Natural killer cell (primary cell): Measurements from ENCODE around the gene MAST2. TPM values are rescaled to one million over a fixed set of nuclear protein-coding genes. Genes with fewer than 3 reads are reported as not detected.

Source experiments
- ATAC-seq, 3 donors: fragments of 150-1000 bp in 2 of 3; fragments of 200-7000 bp in 1 of 3; cut with Tn5 transposase; 1 replicate in 1 of 3; 2 replicates in 2 of 3; pipeline ENCODE4 v1.10.0; 2021; ENCODE audit warnings: mild to moderate bottlenecking in 2 of 3, moderate library complexity in 2 of 3
- DNase-seq, 2 donors: peaks; one replicate each; pipeline versions ENCODE4 v3.0.0 to v3.0.0-alpha.2; 2013 to 2021; ENCODE audit warnings: mixed read lengths in 1 of 2
- H3K27ac ChIP-seq: one replicate; pipeline ENCODE4 v1.5.1; 2013; ENCODE audit warnings: mild to moderate bottlenecking, low read length
- H3K27me3 ChIP-seq: one replicate; pipeline ENCODE4 v1.6.1; 2013; ENCODE audit warnings: low read length; ENCODE audit not compliant: control insufficient read depth, insufficient read depth
- H3K36me3 ChIP-seq: one replicate; pipeline ENCODE4 v1.6.1; 2013; ENCODE audit warnings: low read length; ENCODE audit not compliant: control insufficient read depth, insufficient read depth
- H3K4me1 ChIP-seq: one replicate; pipeline ENCODE4 v1.6.1; 2013; ENCODE audit warnings: low read length; ENCODE audit not compliant: control insufficient read depth, insufficient read depth
- H3K4me3 ChIP-seq: one replicate; pipeline ENCODE4 v1.5.1; 2013; ENCODE audit warnings: low read length
- H3K9me3 ChIP-seq: one replicate; pipeline ENCODE4 v1.6.1; 2013; ENCODE audit warnings: low read length; ENCODE audit not compliant: control insufficient read depth, insufficient read depth
- H3K27ac Mint-ChIP-seq, 2 donors: one replicate each; pipeline ENCODE4 v1.8.0; 2022; ENCODE audit warnings: mild to moderate bottlenecking in 2 of 2, mixed read lengths in 2 of 2, moderate library complexity in 1 of 2
- H3K27me3 Mint-ChIP-seq, 2 donors: one replicate each; pipeline ENCODE4 v1.8.0; 2022; ENCODE audit warnings: low read depth in 2 of 2, mixed read lengths in 2 of 2
- H3K36me3 Mint-ChIP-seq: one replicate; pipeline ENCODE4 v1.8.0; 2022; ENCODE audit warnings: mixed read lengths
- H3K4me1 Mint-ChIP-seq, 2 donors: one replicate each; pipeline ENCODE4 v1.8.0; 2022; ENCODE audit warnings: mixed read lengths in 2 of 2
- H3K4me3 Mint-ChIP-seq: one replicate; pipeline ENCODE4 v1.8.0; 2022; ENCODE audit warnings: mild to moderate bottlenecking, moderate library complexity, mixed read lengths
- H3K9me3 Mint-ChIP-seq, 2 donors: one replicate each; pipeline ENCODE4 v1.8.0; 2022; ENCODE audit warnings: mixed read lengths in 2 of 2
- CTCF ChIP-seq: fragments of 200-600 bp; IDR thresholded peaks from one replicate; pipeline ENCODE4 v1.8.0; 2022; ENCODE audit warnings: antibody characterized with exemption
- WGBS: methylation state at CpG from one replicate; pipeline ENCODE4 v1.1.7; 2013; ENCODE audit warnings: missing lambda C conversion rate; ENCODE audit not compliant: insufficient coverage; 5-methylcytosine and 5-hydroxymethylcytosine counted together
- intact Hi-C: fragments of 100-400 bp; cut with micrococcal nuclease; formaldehyde crosslinking; loops from one replicate; pipeline ENCODE4 v1.14.2; 2022
- total RNA-seq, 4 donors: library from RNA; stranded (reverse); fragments of 120-200 nt in 1 of 4; gene quantifications; one replicate each; pipeline versions ENCODE4 v1.2.3 to v1.2.4, GENCODE V29; 2013 to 2022

The MAST2 gene
- total RNA-seq, 3 donors from 2014 or later (not counting 1 experiment from before 2014, with no cell fraction given), result 25.3 to 28.6 (median 27.9) TPM

DNA sequence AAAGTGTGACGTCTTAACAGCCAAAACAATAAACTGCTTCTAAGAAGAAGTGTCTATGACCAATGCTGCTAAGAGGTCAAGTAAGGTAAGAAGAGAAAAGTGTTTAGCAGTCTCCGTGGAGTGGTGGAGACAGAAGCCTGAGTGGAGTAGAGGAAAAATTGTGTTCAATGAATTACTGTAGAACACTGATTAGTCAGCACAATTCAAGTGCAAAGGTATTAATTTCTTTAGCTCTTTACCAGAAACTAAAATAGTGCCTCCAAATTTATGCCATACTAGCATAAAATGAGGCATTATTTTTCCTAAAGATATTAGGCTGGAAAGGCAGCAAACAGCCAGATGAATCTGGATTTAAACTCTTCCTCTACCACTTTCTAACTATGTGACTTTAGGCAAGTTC lies 272.9 kb downstream of the MAST2 start:
- H3K9me3 ChIP-seq, result no peaks in the 10 kb centered on the region
- no peaks in the 10 kb centered on the region for H3K36me3 Mint-ChIP-seq
- TF ChIP-seq CTCF, result no peak
- no peaks in the 10 kb centered on the region for H3K4me1 ChIP-seq
- no peak for ATAC-seq
- no peaks in the 10 kb centered on the region for H3K4me1 Mint-ChIP-seq
- 100% methylated on average over 2 of the region's 2 CpGs for WGBS
- no peak overlapping the region for H3K4me3 Mint-ChIP-seq
- DNase-seq, result no peak
- H3K27me3 Mint-ChIP-seq, result no peaks in the 10 kb centered on the region
- intact Hi-C loops, result no loop called here
- H3K36me3 ChIP-seq, result no peaks in the 10 kb centered on the region
- no peak overlapping the region for H3K27ac Mint-ChIP-seq
- no peaks in the 10 kb centered on the region for H3K27me3 ChIP-seq
- no peaks in the 10 kb centered on the region for H3K9me3 Mint-ChIP-seq
- H3K27ac ChIP-seq, result no peak overlapping the region
- H3K4me3 ChIP-seq, result no peak overlapping the region

DNA sequence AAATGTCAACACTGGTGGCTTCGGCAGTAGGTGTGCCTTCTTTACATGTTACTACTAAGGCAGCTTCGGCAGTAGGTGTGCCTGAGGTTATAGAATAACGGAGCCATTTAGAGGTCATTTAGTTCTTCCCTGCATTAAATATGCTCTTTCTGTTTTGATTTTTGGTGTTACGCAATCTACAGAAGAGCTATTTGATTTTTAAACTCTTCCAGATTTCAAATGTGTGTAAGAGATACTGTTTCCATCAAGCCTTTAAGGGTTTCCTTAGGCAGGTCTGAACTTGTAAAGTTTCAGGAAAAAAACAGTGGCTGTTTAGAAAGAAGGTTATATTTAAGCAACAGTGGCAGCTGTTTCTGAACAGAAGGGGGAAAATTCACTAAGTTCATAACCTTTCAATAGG lies 274.2 kb downstream of the MAST2 start:
- no peaks in the 10 kb centered on the region for H3K9me3 Mint-ChIP-seq
- H3K4me3 Mint-ChIP-seq, result no peak overlapping the region
- DNase-seq, result no peak
- TF ChIP-seq CTCF, result no peak
- no peaks in the 10 kb centered on the region for H3K9me3 ChIP-seq
- H3K4me1 ChIP-seq, result no peaks in the 10 kb centered on the region
- no peaks in the 10 kb centered on the region for H3K36me3 Mint-ChIP-seq
- H3K27me3 ChIP-seq, result no peaks in the 10 kb centered on the region
- no peak overlapping the region for H3K27ac ChIP-seq
- intact Hi-C loops, result no loop called here
- no peak overlapping the region for H3K4me3 ChIP-seq
- 98% methylated on average over 4 of the region's 4 CpGs for WGBS
- H3K36me3 ChIP-seq, result no peaks in the 10 kb centered on the region
- no peaks in the 10 kb centered on the region for H3K27me3 Mint-ChIP-seq
- ATAC-seq, result no peak
- H3K4me1 Mint-ChIP-seq, result no peaks in the 10 kb centered on the region
- no peak overlapping the region for H3K27ac Mint-ChIP-seq

DNA sequence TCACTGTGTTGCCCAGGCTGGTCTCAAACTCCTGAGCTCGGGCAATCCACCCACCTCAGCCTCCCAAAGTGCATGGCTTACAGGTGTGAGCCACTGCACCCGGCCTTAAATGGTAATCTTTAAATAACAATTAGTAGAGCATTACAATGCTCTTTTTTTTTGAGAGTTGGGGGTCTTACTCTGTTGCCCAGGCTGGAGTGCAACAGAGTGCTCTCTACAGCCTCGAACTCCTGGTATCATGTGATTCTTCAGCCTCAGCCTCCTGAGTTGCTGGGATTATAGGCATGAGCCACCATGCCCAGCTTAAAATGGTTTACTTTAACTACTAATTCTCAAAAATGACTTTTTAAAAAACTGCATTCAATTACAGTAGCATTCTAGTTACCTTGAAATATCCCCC lies 276.8 kb downstream of the MAST2 start:
- H3K27ac Mint-ChIP-seq, result no peak overlapping the region
- no peak overlapping the region for H3K4me3 ChIP-seq
- H3K9me3 ChIP-seq, result no peaks in the 10 kb centered on the region
- no peaks in the 10 kb centered on the region for H3K36me3 Mint-ChIP-seq
- no peaks in the 10 kb centered on the region for H3K9me3 Mint-ChIP-seq
- intact Hi-C loops, result no loop called here
- WGBS, result 99% methylated on average over 3 of the region's 3 CpGs
- H3K27ac ChIP-seq, result no peak overlapping the region
- DNase-seq (no peak), ATAC-seq (no peak)
- no peaks in the 10 kb centered on the region for H3K4me1 ChIP-seq
- H3K4me3 Mint-ChIP-seq, result no peak overlapping the region
- no peaks in the 10 kb centered on the region for H3K27me3 Mint-ChIP-seq
- no peak for TF ChIP-seq CTCF
- no peaks in the 10 kb centered on the region for H3K4me1 Mint-ChIP-seq
- no peaks in the 10 kb centered on the region for H3K36me3 ChIP-seq
- no peaks in the 10 kb centered on the region for H3K27me3 ChIP-seq

GRCh38 chr1:46081206-46081605 lies 277.8 kb downstream of the MAST2 start:
- H3K36me3 ChIP-seq, result no peaks in the 10 kb centered on the region
- no peaks in the 10 kb centered on the region for H3K27me3 ChIP-seq
- Mint-ChIP-seq H3K27me3 (no peaks in the 10 kb centered on the region), H3K27ac (no peak overlapping the region), H3K4me1 (no peaks in the 10 kb centered on the region), H3K36me3 (no peaks in the 10 kb centered on the region), H3K9me3 (no peaks in the 10 kb centered on the region), H3K4me3 (no peak overlapping the region)
- no peaks in the 10 kb centered on the region for H3K9me3 ChIP-seq
- TF ChIP-seq CTCF, result no peak
- DNase-seq (no peak), ATAC-seq (no peak)
- WGBS, result 98% methylated on average over 6 of the region's 7 CpGs
- H3K4me1 ChIP-seq, result no peaks in the 10 kb centered on the region
- no peak overlapping the region for H3K27ac ChIP-seq
- intact Hi-C loops, result no loop called here
- H3K4me3 ChIP-seq, result no peak overlapping the region
